GM18499 (cell line): ENCODE measurements around the gene ESPL1.

Source experiments
- ATAC-seq: cut with Tn5 transposase; IDR thresholded peaks from one replicate; pipeline ENCODE4 v1.9.1; 2021; ENCODE audit warnings: moderate number of reproducible peaks; ENCODE audit not compliant: insufficient read depth, unreplicated experiment

Gene ESPL1

DNA sequence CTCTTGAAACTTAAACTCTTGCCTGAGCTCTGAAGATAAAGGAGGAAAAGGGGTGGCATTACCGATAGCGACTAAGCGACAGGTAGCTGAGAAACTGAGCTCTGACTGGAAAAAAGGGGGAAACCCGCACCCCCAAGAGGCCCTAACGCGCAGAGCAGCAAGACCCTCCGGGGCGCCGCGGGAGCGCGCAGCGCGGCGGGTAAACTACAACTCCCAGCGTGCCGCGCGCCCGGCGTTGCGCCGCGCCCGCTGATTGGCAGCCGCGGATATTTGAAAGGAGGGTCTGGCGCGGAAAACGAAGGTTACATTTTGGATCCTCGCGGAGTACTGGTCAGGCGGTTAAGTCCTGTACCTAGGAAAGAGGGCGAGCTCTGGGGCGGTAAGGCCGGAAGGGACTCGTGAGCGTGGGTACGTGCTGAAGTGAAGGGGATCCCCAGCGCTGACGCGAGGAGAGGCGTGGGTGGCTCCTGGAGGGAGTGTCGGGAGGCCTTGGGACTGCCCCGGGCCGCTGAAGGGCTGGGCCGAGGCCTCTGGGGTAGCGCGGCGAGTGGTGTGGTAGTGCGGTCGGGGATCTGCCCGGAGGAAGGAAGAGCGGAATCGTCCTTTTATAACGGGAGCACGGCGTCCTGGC is at the start of gene ESPL1:
TSS of gene ESPL1 (plus strand) at position 301 of the 631 bp plus-strand sequence. CDS start 468 bp downstream, outside the sequence.
- no peak for ATAC-seq

DNA sequence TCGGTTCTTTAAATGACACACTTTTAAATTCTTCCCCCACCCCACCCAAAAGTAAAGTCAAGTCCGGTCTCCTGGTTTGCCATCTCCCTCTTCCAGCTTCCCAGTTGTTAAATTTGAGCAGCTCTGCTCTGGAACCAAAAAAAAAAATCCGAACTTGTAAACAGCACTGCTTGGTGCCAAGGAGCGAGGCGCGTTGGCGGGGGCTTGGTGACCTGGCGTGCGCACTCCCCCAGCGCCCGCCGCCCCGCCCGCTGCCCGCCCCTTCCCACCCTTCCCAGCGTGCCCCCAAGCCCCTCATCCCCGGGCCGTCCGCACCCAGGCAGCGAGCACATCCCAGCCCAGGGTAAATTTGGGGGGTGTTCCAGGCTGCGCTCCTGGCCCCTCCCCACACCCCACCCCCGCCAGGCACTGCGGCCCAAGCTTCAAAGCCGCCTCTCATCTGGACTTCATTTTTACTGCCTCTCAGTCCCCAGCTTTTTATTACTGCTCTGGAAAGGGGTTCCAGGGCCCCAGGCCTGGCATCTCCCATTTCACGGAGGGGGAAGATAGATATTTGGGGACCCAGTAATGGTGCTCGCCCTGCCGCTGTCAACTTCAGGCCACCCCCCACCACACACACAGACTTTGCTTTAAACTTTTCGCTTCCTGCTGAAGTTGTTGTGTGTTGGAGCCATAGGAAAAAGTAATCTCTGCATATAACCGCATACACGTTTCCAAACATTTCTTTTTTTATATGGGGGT is 49.4 kb upstream of the ESPL1 start:
- no peak for ATAC-seq

DNA sequence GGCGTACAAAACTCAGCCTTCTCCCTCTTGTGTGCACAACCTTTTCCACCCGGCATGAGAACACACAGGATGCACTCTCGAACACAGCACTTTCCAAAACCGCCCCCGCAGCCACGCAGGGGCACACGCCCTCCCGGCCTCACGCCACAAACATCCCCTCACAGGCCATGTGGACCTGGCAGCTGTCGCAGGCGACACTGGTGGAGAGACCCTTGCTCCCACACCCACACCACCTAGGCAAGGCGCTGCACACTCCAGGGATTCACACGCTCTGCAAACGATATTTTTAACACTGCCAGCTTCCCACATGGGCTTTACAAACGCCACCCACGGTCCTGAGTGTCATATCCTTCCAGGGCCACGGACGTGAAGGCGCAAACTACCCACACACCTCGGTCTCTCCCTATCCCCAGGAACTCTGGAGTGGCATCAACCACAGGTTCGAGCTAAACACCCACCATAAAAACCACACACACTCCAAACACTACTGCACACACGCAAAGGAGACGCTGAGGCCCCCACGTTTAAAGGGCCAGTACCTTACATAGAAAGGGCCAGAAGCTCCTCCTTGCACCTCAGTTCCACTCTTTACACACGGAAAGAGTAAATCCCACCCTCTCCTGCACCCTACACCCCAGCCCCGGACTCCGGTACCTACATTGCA is 48.7 kb upstream of the ESPL1 start:
- ATAC-seq, result no peak

DNA sequence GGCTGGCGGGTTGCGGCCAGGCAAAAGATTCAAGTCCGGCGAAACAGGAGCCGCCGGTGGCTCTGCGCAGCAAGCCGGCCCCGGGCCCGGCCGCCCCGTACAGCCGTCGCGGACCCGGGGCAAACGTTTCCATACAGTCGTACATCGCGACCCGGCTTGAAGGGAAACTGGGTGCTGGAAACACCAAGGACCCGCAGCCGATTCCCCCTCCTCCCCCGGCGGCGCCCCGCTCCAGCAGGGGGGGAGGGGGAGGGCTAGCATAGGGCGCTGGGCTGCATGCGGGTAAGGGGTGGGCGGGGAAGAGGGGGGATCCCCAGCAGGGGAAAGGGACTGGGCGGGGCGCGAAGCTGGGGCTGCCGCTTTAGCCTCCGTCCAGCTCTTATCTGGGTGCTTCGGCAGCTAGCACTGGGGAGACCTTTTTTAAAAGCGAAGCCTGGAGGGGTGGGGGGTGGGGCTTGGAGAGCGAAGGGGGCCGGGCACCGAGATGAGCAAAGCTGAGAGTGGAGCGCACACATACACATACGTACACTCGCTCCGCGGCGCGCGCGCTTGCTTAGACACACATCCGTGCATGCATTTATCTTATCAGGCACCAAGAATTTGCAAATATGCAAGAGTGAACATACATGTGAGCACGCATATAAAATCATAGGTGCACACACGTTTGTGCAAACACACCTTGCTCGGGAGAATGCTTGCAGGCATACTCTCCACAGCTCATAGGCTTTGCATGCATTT is 48.0 kb upstream of the ESPL1 start:
- no peak for ATAC-seq

DNA sequence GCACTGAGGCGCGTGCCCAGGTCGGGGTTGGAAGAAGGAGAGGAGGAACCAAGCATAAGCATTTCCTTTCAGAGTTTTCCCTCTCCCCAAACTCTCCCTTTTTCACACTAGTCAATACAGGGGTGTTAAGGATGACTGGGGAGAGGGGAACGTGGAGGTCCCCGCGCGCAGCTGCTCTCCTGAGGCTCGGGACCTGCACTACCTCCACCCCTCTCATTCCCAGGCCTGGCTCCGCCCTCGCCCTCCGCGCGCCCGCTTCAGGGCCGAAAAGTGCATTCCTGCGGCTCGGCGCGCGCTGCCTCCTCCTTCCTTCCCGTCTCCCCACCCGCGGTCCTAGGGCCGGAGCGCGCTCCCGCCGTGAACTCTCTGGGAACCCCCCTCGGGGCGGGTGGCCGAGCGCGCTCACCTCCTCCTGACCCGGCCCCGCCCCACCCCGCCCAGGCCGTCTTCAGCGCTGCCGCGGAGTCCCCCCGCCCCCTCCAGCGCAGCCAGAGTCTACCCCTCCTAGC is 47.4 kb upstream of the ESPL1 start:
- no peak for ATAC-seq

DNA sequence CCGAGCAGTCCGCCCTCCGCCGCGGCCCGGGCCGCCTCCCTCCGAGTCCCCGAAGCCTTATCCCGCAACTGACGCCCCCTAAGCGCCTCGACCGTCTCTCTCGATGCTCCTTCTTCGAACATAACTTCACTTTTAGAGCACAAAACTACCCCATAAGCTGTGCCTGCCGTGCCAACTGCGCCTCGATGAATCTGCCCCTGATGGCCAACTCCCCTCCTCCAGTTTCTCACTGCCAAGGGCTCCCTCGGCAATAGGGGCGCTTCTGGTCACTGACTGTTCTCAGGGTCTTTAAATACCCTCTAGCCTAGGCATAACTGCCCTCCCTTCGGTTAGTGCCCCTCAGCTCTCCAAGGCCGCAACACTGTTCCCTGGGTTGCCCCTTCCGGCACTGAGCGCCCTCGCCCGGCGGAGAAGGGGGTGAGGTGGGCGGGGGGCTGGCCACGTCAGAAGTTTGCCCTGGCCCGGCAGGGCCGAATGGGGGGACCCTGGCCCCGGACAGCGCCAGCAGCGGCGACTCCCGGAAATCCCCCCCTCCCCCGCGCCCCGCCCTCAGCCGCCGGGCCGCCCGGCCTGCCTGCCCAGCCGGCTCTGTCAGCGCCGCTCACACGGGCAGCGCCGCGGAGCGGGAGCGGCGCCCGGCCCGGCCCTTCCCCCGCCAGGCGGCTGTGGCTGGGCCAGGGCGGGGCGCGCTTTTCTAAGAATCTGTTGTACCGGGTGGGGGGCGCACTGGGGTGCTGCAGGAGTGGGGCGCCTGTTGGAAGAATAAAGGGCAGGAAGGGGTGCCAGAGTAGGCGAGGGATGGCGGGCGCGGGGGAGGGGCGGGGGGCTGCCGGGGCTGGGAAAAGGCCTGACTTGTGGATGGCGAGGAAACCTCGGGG is 46.7 kb upstream of the ESPL1 start:
- no peak for ATAC-seq

DNA sequence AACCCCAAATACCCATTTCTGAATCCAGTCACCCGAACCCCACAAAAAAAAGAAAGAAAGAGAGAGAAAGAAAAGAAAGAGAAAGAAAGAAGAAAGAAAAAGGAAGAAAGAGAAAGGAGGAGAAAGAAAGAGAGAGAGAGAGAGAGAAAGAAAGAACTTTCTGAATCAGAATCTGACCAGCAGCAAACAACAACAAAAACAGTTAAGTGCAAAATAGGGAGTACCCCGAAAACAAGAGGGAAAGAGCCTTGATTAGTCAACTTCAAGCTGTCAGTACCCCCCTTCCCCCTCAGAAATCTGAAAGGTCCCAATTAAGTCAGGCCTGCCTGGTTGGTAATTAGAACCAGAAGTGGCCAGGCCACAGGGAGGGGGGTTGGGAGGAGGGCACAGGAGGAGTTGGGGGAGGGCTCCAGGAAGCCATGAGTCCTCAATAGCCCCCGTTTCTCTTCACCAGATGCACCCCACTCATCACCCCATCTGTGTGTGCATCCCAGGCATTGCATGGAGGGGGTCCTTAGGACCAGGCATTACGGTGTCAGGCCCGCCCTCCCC is 45.9 kb upstream of the ESPL1 start:
- ATAC-seq, result no peak

DNA sequence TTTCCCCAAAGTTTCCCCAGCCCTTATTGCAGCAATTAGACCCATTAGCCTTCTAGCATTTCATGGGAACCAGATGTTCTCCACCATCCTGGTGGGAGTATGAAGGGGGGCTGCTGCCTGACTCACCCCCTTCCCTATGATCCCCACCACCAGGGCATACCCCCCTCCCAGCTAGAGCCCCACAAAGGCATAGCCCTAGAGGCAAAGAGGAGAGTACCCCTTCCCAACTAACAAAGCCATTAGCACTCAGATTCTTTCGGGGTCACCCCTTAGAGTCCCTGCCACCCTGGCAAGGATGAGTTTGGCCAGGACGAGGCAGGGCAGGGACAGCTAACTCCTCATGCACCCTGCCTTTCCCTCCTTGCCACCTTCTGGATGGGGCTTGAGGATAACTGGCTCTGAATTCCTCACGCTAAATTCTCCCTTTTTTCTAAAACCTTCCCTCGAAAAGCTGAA is 45.3 kb upstream of the ESPL1 start:
- no peak for ATAC-seq

DNA sequence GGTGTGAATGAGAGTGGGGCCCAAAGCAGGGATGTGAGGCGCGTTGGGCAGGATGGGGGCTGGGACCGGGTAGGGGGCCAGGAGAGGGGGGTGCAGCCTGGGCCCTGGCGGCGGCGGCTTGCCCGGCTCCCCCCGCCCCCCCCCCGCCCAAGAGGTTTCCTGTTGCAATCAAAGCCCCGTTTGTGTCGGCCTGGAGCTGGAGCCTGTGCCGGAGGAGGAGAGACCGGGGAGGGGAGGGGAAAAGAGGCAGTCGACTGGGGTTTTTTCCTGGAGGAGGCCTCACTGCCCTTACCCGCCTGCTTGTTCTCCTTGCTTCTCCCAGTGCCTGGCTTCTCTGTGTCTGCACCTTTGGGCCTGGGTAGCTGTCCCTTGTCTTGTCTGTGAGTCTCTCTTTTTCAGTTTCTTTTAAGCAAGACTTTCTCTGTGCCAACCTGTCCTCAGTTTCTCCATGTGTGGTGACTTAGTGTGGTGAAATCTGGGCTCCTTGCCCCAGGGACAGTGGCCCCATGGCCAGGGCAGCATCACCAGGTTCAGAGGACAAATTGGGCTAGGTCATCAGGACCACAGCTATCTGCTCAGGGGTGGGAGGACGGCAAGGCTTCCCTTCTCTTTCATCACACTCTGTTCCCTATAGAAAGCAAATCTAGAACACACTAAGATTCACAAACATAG is 44.6 kb upstream of the ESPL1 start:
- no peak for ATAC-seq

DNA sequence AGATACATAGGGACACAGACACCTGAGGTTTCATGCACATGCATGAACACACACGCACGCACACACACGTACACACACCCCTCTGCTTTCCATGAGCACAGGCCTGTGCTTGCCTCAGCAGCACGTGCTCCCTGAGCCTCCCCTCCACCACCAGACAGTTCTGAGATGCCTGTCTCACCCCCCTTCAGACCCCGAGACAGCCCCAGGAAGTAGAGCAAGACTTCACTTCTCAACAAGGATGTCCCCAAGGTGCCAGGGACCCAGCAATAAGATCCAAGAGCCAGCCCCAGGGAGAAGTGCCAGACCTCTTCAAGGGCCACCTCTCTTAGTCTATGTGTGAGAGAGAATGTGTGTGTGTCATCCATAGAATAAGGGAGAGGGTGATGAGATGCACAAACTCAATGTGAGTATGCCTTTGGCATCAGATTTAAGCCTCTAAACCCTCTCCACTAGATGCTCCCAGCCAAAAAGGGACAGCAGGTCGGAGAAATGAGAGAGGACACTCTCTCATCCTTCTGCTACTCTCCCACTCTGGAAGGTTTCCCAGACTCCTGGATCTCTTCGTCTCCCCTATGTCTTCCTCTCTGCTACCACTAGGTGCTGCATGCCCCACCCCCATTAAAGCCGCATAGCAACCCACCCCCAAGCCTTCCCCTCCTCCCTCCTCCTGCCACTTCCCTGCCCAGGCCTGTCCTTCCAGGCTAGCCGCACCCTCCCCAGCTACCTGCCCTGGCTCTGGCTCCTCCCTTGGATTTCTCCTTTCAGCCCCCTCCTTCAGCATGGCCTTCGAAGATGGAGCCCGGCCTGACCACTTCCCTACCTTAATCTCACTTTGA is 43.8 kb upstream of the ESPL1 start:
- ATAC-seq, result no peak

DNA sequence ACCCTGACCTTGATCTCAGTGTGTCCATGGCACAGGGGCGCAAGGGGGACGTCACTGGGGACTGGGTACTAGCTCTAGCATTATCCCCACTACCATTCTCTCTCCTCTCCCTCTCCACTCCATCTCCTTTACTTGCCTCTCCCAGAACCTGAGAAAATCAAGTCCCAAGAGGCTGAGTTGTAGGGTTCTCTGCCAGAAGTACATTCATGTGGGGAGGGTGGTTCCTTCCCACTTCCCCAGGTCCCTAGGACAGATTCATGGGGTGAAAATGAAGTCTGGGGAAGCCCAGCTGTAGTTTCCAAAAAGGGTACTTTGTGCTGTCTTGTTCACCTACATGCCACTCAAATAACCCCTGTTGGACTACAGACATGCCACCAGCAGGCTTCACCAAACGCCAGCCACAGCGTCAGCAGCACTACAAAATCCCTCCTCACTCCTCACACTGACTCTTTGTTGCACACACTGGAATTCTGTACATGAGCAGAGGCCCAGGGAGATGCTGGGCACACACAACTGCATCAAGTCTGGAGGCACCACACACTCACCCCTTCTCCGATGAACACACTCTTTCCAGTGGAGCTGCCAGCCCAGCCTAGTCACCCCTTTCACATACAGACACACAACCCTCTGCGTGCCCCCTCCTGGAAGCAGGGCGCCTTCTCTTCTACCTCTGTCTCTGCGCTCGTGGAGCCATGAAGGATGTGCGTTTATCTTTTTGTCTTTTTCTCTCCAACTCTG is 43.0 kb upstream of the ESPL1 start:
- ATAC-seq, result no peak

DNA sequence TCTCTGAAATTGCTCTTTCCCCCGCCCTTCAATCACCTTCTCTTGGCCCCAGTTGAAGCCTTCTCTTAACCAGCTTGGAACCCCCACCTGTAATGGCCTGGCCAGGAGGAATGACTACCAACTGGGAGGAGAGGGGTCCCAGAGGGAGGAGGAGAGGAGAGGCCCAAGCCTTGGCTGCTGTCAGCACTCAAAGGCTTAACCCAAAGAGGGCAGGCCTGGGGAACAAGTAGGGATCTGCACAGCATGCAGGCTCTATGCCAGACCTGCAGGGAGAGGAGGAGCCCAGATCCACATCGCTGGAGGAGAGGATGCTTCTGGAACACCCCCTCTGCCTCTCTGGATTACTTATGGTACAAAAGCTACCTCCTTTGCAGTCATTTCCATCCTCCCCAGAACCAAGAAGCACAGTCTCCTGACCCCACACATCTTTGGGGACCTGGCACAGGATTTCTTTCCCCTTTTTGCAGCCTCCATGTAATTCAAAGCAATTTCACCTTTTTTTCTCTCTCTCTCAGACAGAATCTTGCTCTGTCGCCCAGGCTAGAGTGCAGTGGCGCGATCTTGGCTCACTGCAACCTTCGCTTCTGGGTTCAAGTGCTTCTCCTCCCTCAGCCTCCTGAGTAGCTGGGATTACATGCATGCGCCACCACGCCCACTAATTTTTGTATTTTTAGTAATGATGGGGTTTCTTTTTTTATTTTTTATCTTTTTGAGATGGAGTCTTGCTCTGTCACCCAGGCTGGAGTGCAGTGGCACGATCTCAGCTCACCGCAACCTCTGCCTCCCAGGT is 42.3 kb upstream of the ESPL1 start:
- ATAC-seq, result no peak

DNA sequence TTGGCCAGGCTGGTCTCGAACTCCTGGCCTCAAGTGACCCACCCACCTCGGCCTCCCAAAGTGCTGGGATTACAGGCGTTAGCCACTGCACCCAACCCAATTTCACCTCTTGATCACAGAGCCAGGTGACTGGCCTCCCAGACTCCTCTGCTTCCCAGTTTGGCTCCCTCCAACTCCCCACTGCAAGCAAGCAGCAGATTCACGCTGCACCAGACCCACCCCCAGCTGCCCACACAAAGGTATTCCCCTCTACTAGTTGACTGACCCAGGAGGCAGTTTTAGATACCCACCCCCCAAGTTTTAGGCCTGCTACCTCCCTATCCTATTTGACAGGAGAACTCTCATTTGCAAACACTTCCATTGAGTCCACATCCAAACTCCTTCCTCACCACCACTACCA is 41.3 kb upstream of the ESPL1 start:
- ATAC-seq, result no peak

DNA sequence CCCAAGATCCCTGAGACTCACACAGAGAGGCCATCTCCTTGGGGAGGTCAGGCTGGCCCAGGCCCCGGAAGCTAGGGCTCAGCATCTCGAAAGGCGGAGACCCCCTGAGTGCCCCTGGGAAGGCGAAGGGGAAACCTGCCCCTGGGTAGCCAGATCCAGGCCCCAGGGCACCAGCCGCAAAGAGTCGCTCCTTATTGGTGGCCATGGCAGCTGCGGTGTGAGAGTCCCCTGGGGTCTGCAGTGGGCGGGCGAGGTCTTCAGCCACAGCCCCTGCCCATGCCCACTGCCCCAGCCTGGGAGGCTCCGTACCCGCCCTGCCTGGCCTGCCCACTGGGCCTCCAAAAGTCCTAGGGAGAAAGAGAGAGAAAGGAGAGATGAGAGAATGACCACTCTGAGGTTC is 40.8 kb upstream of the ESPL1 start:
- no peak for ATAC-seq

DNA sequence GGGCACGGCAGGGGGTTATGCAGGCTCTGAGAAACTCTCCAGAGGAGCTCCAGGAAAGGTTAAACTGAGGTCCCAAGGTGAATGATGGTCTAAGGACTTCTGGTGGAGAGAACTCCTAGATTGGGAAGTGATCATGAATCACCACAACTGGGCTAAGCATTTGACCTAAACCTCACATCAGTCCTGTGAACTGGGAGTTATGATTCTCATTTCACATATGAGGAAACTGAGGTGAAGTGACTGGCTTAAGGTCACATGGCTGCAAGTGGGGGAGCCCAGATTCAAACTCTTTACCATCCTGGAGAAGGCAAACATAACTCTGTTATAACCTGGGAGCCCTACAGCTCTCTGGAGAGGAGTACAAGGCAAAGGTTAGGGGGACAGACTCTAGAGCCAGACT is 40.3 kb upstream of the ESPL1 start:
- no peak for ATAC-seq

DNA sequence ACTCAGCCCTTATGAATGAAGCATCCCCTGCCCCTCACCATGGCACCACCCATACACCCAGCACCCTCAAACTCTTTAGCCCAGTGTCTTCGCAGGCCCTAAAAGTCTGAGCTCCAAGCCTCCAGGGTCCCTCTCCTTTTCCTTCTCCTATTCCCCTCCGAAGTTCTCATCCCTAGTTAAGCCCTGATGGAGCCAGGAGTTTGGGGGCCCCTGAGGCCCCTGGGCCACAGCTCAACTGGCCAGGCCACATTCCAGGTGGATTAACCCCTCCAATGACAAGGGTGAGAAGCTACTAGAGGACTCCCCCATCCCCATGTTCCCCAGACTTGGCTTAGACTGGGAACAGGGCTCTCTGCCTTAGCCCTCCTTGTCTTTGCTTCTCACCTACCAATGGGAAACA is 38.6 kb upstream of the ESPL1 start:
- ATAC-seq, result no peak
